Liver (tissue), 9 donors: ENCODE results near the gene FRZB. TPM values are rescaled to one million over a fixed set of nuclear protein-coding genes. Genes with fewer than 3 reads are reported as not detected.

Experiments
- DNase-seq: peaks from one replicate; pipeline ENCODE4 v3.0.0-alpha.2; 2017; ENCODE audit warnings: low spot score
- H3K27ac ChIP-seq, 2 donors: one replicate each; pipeline ENCODE4 v1.7.0; 2013; ENCODE audit warnings: inconsistent platforms in 2 of 2, low read length in 2 of 2, control low read depth in 1 of 2, low read depth in 1 of 2, mild to moderate bottlenecking in 1 of 2
- H3K27me3 ChIP-seq, 4 donors: one replicate each; pipeline versions ENCODE4 v1.6.1 to v1.7.0; 2013; ENCODE audit warnings: low read length in 3 of 4, inconsistent platforms in 1 of 4, mild to moderate bottlenecking in 1 of 4, moderate library complexity in 1 of 4; ENCODE audit not compliant: control insufficient read depth in 4 of 4, insufficient read depth in 4 of 4
- H3K36me3 ChIP-seq, 4 donors: one replicate each; pipeline versions ENCODE4 v1.6.1 to v1.7.0; 2013; ENCODE audit warnings: low read length in 3 of 4, mild to moderate bottlenecking in 3 of 4, low read depth in 1 of 4, moderate library complexity in 1 of 4; ENCODE audit not compliant: control insufficient read depth in 4 of 4, insufficient read depth in 3 of 4
- H3K4me1 ChIP-seq, 4 donors: one replicate each; pipeline versions ENCODE4 v1.6.1 to v1.7.0; 2013; ENCODE audit warnings: low read length in 3 of 4, mild to moderate bottlenecking in 3 of 4, moderate library complexity in 1 of 4; ENCODE audit not compliant: control insufficient read depth in 4 of 4, insufficient read depth in 4 of 4
- H3K4me3 ChIP-seq, 3 donors: one replicate each; pipeline versions ENCODE4 v1.6.1 to v1.7.0; 2013; ENCODE audit warnings: low read length in 3 of 3, control low read depth in 1 of 3, low read depth in 1 of 3, mild to moderate bottlenecking in 1 of 3
- H3K9ac ChIP-seq, 2 donors: one replicate each; pipeline ENCODE4 v1.7.0; 2013; ENCODE audit warnings: low read length in 2 of 2, mild to moderate bottlenecking in 2 of 2, moderate library complexity in 2 of 2, control low read depth in 1 of 2, low read depth in 1 of 2
- H3K9me3 ChIP-seq, 4 donors: one replicate each; pipeline versions ENCODE4 v1.6.1 to v1.7.0; 2013; ENCODE audit warnings: low read length in 3 of 4; ENCODE audit not compliant: control insufficient read depth in 4 of 4
- ATF3 ChIP-seq: IDR thresholded peaks from 2 replicates; pipeline ENCODE4 v1.6.1; 2016; ENCODE audit warnings: antibody characterized with exemption
- CTCF ChIP-seq: fragments of 150-350 bp; IDR thresholded peaks from 2 replicates; pipeline ENCODE4 v1.5.1; 2017; ENCODE audit warnings: improper control_type of control experiment, low read depth, low read length; ENCODE audit not compliant: missing input control
- EGR1 ChIP-seq, 2 donors: IDR thresholded peaks; 2 replicates each; pipeline ENCODE4 v1.6.1; 2016 to 2018; ENCODE audit warnings: antibody characterized with exemption in 2 of 2, low read depth in 2 of 2
- FOXA1 ChIP-seq: IDR thresholded peaks from 2 replicates; pipeline ENCODE4 v1.6.1; 2016; ENCODE audit warnings: antibody characterized with exemption
- FOXA2 ChIP-seq: IDR thresholded peaks from 2 replicates; pipeline ENCODE4 v1.6.1; 2016; ENCODE audit warnings: antibody characterized with exemption
- HNF4A ChIP-seq, 2 donors: conservative IDR thresholded peaks; 2 replicates each; pipeline ENCODE4 v1.6.1; 2016; ENCODE audit warnings: antibody characterized with exemption in 2 of 2, mild to moderate bottlenecking in 2 of 2
- HNF4G ChIP-seq: IDR thresholded peaks from 2 replicates; pipeline ENCODE4 v1.6.1; 2016; ENCODE audit warnings: antibody characterized with exemption
- JUND ChIP-seq, 2 donors: IDR thresholded peaks; 2 replicates each; pipeline ENCODE4 v1.6.1; 2016; ENCODE audit warnings: antibody characterized with exemption in 2 of 2
- MAX ChIP-seq: IDR thresholded peaks from 2 replicates; pipeline ENCODE4 v1.6.1; 2016; ENCODE audit warnings: antibody characterized with exemption
- NR2F2 ChIP-seq: IDR thresholded peaks from 2 replicates; pipeline ENCODE4 v1.6.1; 2016; ENCODE audit warnings: antibody characterized with exemption
- RAD21 ChIP-seq, 2 donors: IDR thresholded peaks; 2 replicates each; pipeline ENCODE4 v1.6.1; 2016; ENCODE audit warnings: antibody characterized with exemption in 2 of 2, mild to moderate bottlenecking in 2 of 2
- REST ChIP-seq: IDR thresholded peaks from 2 replicates; pipeline ENCODE4 v1.6.1; 2016; ENCODE audit warnings: antibody characterized with exemption, mild to moderate bottlenecking
- RXRA ChIP-seq, 2 donors: IDR thresholded peaks; 2 replicates each; pipeline ENCODE4 v1.6.1; 2017 to 2018; ENCODE audit warnings: antibody characterized with exemption in 2 of 2, mild to moderate bottlenecking in 1 of 2
- SP1 ChIP-seq: IDR thresholded peaks from 2 replicates; pipeline ENCODE4 v1.6.1; 2018; ENCODE audit warnings: antibody characterized with exemption, mild to moderate bottlenecking
- TAF1 ChIP-seq: conservative IDR thresholded peaks from 2 replicates; pipeline ENCODE4 v1.6.1; 2016; ENCODE audit warnings: antibody characterized with exemption, mild to moderate bottlenecking
- YY1 ChIP-seq: IDR thresholded peaks from 2 replicates; pipeline ENCODE4 v1.6.1; 2016; ENCODE audit warnings: antibody characterized with exemption, mild to moderate bottlenecking
- ZBTB33 ChIP-seq: IDR thresholded peaks from 2 replicates; pipeline ENCODE4 v1.6.1; 2016; ENCODE audit warnings: antibody characterized with exemption
- WGBS: extraction: QIAGEN DNeasy Blood & Tissue Kit; methylation state at CpG from one replicate; pipeline ENCODE4 v1.1.7; 2013; 5-methylcytosine and 5-hydroxymethylcytosine counted together
- polyA plus RNA-seq, 2 donors: library from polyadenylated mRNA; stranded (reverse) in 1 of 2; unstranded in 1 of 2; fragments of 200-250 nt in 1 of 2; fragments of >200 nt in 1 of 2; fragmentation: Nextera tagmentation in 1 of 2; extraction: Ambion mirVana in 1 of 2; gene quantifications; one replicate each; pipeline versions ENCODE4 v1.2.1 to v1.2.3, GENCODE V29; 2013 to 2015
- total RNA-seq, 2 donors: library from RNA; depleted of rRNA; stranded (reverse); fragments of >200 nt; gene quantifications; one replicate each; pipeline ENCODE4 v1.2.3, GENCODE V29; 2014
- donor health status: healthy.
- donor health status: healthy.
- donor health status: healthy.
- donor health status: healthy.
- donor health status: healthy.

Gene FRZB
- total and polyA plus RNA-seq, 4 donors: 0.17 to 1.0 (median 0.54) TPM

- 93% methylated on average over 4 of the region's 4 CpGs for WGBS
These were observed 28.7 kb upstream of the FRZB start for GRCh38 chr2:182895169-182895568.

More at GRCh38 chr2:182895169-182895568, 28.7 kb upstream of the FRZB start:
- Histone ChIP-seq H3K4me1 (peaks cover 0 to 11% (median 2%) of the 10 kb centered on the region in 4 donors), H3K9ac (no peak overlapping the region), H3K4me3 (no peak overlapping the region), H3K27me3 (no peaks in the 10 kb centered on the region), H3K27ac (no peak overlapping the region), H3K36me3 (no peaks in the 10 kb centered on the region), H3K9me3 (peaks cover 0 to 7% (median under 1%) of the 10 kb centered on the region in 4 donors)
- TF ChIP-seq HNF4A (conservative IDR thresholded peaks at IDR 0.05) (no peak), CTCF (no peak), RAD21 (IDR thresholded peaks at IDR 0.05) (no peak), HNF4G (no peak), RXRA (IDR thresholded peaks at IDR 0.05) (no peak), TAF1 (no peak), NR2F2 (no peak), YY1 (no peak), REST (no peak), FOXA1 (no peak), FOXA2 (no peak), ATF3 (no peak), JUND (IDR thresholded peaks at IDR 0.05) (no peak), SP1 (no peak), MAX (no peak), ZBTB33 (no peak), EGR1 (IDR thresholded peaks at IDR 0.05; ENCODE audit: low read depth in 2 of 2) (no peak)
- no peak for DNase-seq
